ENCODE measurements around the gene TOB2. TPM values are rescaled to one million over a fixed set of nuclear protein-coding genes. Genes with fewer than 3 reads are reported as not detected.

The TOB2 gene
- polyA plus RNA-seq (ENCODE audit: insufficient read length in 4 of 4), result 10 to 100 TPM; 52.3 to 59.4 (median 55.7) TPM

- peak; percentile 91 to 95 (median 92) for DNase-seq (ENCODE audit: low read depth in 4 of 4, low spot score in 3 of 4)
These were observed at the start of gene TOB2 for GRCh38 chr22:41446639-41447434. Gene TOB2, minus strand, starts transcription at chr22:41446801. Its CDS starts 9,456 bp downstream, at chr22:41437345.

DNA sequence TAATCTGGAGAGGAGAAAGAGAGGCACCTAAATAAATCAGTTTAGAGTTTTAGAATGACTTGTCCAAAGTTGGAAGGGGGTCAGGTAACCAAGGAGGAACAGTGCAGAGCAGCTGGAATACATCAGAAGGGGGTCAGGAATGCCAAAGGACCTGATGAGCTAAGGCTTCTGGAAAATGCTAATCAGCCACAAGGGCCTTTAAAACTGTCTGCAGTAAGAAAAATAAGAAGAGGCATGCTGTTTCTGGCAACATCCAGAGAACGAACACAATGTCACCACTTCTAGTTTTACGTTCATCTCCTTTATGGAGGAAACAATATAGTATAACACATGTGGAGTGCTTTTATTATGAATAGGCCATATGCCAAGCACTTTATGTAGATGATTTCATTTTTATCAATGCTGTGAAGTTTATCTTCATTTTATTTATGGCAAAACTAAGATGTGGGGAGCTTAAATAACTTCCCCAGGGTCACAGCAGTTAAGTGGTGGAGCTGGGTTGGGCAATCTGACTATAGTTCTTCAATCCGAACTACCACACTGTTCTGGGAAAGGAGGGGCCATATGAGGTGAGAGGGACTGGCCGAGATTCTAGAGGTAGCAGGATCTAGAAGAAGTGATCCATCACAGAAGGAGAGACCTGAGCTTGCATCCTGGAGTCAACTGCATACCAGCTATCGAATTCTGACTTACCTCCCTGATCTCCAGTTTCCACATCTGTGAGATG lies 44.9 kb upstream of the TOB2 start:
- no peak for DNase-seq (ENCODE audit: low read depth in 4 of 4, low spot score in 3 of 4)

- no peak for DNase-seq (ENCODE audit: low read depth in 4 of 4, low spot score in 3 of 4)
These were observed 42.2 kb upstream of the TOB2 start for GRCh38 chr22:41488596-41489385.

- DNase-seq (ENCODE audit: low read depth in 4 of 4, low spot score in 3 of 4), result no peak
These were observed 41.5 kb upstream of the TOB2 start for GRCh38 chr22:41488076-41488475.

DNA sequence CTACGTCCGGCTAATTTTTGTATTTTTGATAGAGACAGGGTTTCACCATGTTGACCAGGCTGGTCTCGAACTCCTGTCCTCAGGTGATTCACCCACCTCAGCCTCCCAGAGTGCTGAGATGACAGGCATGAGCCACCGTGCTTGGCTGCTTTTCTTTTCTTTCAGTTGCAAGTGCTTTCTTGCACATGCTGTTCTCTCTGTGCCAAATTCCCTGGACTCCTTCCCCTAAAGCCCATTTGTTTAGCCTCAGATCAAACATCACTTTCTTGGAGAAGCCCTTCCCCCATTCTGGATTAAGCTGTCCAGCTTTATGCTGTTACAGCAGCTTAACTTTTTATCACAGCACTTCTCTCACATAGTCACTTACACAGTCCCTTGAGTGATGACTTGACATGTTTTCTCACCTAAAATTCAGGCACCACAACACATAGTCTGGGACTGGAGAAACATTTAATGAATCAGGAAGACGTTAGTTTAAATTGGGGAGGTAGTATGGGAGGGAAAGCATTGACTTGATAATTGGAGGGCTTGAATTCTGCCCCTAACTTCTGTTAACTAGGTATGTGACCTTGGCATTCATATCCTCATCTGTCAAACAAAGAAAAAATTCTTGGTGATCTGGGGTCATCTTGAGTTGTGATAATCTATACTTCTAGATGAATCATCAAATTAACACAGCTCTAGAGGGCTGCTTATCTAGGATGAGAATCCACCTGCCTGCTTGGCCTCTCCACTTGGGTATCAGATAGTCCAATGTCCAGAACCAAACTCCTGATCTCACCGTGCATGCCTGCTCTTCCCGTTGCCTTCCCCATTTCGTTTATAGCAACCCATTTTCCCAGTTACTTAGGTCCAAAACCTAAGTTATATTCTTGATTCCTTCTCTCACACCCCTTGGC lies 40.7 kb upstream of the TOB2 start:
- no peak for DNase-seq (ENCODE audit: low read depth in 4 of 4, low spot score in 3 of 4)

- DNase-seq (ENCODE audit: low read depth in 4 of 4, low spot score in 3 of 4), result no peak
These were observed 38.4 kb upstream of the TOB2 start for GRCh38 chr22:41485033-41485432.

DNA sequence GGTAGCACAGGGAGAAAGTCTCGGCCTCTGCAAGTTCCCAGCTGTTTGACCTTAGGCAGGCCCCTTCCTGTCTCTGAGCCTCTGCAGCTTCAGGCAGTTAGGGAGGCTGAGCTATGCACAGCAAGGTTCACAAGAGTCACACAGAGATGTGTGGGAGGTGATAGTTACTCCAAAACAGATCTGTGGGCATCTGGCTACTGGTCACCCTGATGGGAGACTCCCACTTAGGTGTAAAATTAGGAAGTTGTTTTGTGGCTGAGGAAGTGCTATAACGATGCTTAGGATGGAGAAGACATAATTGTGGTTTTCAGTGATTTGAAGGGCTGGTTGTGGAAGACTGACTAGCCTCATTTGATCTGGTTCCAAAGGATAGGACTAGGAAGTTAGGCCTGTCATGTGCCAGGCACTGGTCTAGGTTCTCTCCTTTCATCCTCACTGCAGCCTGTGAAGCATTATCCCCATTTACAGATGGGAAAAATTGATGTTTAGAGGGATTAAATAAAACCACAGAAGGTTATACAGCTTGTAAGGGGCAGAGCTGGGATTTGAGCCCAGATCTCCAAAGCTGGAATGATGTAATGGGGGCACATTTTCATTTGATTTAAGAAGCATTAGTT lies 35.8 kb upstream of the TOB2 start:
- DNase-seq (ENCODE audit: low read depth in 4 of 4, low spot score in 3 of 4), result no peak

DNA sequence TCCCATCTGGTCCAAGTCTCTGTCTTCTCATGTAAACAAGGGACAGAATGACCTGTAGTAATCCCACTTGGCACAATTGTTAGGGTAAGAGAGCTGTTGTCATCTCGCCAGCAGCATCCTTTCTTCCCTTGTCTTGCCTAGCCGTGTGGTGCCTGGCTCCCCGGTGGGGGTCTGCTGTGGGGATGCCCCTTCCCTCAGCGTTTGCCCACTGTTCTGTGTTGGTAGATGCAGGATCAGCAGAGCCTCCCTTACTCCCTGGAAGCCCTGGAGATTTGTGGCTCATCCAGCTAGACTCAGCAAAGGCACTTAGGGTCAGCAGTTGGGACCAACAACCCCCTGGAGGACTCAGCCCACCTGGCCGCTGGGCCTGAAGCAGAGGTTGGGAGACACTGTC lies 35.3 kb upstream of the TOB2 start:
- DNase-seq (ENCODE audit: low read depth in 4 of 4, low spot score in 3 of 4), result no peak

DNA sequence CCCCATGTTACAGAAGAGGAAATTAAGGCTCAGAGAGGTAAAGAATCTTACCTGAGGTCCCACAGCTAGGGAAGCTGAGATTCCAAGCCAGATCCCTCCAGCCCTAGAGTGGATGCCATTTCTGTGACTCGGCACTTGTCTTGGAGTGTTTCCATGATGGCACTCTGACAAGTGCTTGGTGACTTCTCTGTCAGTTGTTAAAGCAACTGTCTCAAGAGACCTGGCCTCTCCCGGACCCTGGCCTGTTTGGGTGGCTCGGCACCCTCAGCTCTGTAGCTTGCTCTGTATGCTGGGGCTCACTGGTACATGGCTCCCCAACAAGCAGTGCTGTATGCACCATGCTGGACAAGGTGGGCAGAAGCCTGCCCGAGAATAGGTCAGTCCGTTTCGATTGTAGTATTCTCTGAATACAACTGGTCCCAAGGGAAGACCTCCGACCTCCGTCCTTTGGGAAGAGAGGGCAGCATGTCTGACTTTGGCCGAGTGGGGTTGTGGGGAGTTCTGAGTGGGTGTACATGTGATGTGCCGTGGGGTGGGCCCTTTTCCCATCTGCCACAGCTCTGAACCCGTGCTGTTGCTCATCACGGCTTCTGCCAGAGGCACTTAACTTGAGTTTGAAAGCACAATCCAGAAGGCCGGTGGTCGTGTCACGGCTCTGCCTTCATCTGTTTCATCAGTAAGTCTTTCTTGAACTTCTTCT lies 34.7 kb upstream of the TOB2 start:
- DNase-seq (ENCODE audit: low read depth in 4 of 4, low spot score in 3 of 4), result no peak

DNA sequence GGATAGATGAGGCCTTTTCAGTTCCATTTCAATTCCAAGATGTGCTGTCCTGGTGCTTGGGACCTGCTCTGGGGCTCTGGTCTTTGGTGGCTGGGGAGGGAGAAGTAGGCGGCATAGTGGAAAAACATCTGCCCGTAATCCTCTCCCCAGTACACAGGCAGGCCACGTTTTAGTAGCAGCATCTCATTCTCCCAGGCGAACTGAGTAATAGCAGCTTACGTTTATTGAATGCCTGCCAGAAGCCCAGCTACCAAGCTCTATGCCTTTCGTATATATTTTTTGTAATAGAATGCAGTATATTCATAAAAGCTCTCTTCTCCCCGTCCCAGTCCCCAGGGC lies 33.8 kb upstream of the TOB2 start:
- no peak for DNase-seq (ENCODE audit: low read depth in 4 of 4, low spot score in 3 of 4)

- DNase-seq (ENCODE audit: low read depth in 4 of 4, low spot score in 3 of 4), result no peak
These were observed 33.2 kb upstream of the TOB2 start for GRCh38 chr22:41479671-41480396.

- DNase-seq (ENCODE audit: low read depth in 4 of 4, low spot score in 3 of 4), result no peak
These were observed 32.4 kb upstream of the TOB2 start for GRCh38 chr22:41478891-41479521.

DNA sequence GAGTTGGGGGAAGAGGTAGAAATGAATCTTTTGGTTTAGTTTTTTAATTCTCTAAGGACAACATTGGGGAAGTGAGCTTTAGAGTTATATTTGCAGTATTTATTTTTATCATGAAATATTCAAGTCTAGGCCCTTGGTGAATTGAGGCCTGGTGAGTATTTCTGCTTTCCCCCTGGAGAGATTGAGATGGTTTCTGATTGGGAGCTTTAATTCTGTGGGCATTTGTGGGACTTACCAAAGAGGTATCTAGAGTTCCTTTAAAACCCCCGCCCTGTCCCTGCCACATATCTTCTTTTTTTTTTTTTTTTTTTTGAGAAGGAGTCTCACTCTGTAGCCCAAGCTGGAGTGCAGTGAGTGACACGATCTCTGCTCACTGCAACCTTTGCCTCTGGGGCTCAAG lies 31.9 kb upstream of the TOB2 start:
- no peak for DNase-seq (ENCODE audit: low read depth in 4 of 4, low spot score in 3 of 4)

GRCh38 chr22:41474872-41475451 lies 28.4 kb upstream of the TOB2 start:
- DNase-seq (ENCODE audit: low read depth in 4 of 4, low spot score in 3 of 4), result no peak

- DNase-seq (ENCODE audit: low read depth in 4 of 4, low spot score in 3 of 4), result no peak
These were observed 25.0 kb upstream of the TOB2 start for GRCh38 chr22:41471568-41471967.

DNA sequence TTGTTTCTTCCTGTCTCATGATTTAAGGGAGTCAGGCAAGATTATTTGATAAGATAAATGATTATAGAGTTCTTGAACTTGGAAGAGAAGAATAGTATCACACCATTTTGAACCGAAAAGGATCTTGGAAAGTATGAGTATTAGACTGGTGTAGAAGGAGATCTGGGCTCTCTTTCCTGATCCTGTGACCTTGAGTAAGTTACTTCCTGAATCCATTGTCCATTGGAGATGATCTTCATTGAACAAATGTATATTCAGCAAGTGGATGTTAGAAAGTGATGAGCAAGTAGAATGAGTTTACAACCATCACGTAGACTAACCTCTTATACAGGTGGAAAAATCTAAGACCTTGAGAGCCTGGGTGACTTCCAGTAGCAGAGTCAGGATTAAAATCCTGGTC lies 24.3 kb upstream of the TOB2 start:
- no peak for DNase-seq (ENCODE audit: low read depth in 4 of 4, low spot score in 3 of 4)

GRCh38 chr22:41469218-41469851 lies 22.7 kb upstream of the TOB2 start:
- DNase-seq (ENCODE audit: low read depth in 4 of 4, low spot score in 3 of 4), result no peak

Measured in right renal pelvis (tissue), 4 donors.